Measurements from ENCODE around the gene RAI1. TPM values are rescaled to one million over a fixed set of nuclear protein-coding genes. Genes with fewer than 3 reads are reported as not detected.
A peak's percentile ranks its signal among the peaks of the same experiment; 100 is the strongest.
"Not testable (repeated sequence)": the region's sequence is repeated elsewhere in the genome, so short reads cannot be mapped to it uniquely, and the experiment has no call there.

The RAI1 gene
- total RNA-seq, 2 donors from 2014 or later, result 15.8 to 31.0 TPM

DNA sequence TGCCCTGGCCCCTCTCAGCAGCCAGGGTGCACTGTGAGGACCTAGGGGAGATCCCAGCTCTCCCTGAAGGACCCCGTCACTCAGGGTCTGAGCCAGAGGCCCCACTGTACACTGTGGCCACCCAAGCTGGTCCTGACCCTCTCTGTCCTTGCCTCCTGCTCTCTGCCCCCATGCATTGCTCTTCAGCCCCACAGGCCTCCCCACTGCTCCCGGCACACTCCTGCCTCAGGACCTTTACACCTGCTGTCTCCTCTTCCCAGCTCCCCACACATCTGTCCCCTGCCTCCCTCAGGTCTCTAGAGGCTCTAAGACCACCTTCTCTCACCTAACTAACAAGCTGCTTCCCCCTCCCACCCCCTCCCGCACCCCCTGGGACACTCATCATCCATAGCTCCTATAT lies 12.9 kb upstream of the RAI1 start:
- H3K4me3 Mint-ChIP-seq, result no peak overlapping the region
- no peaks in the 10 kb centered on the region for H3K36me3 Mint-ChIP-seq
- ATAC-seq, result no peak
- no peaks in the 10 kb centered on the region for H3K9me3 Mint-ChIP-seq
- no peak overlapping the region for H3K27ac Mint-ChIP-seq
- H3K4me1 Mint-ChIP-seq (ENCODE audit: low read depth in 2 of 2), result peaks cover 13 to 30% of the 10 kb centered on the region in 2 donors
- no peak for DNase-seq (ENCODE audit: low spot score)
- peaks cover 0 to 7% of the 10 kb centered on the region in 2 donors for H3K27me3 Mint-ChIP-seq

DNA sequence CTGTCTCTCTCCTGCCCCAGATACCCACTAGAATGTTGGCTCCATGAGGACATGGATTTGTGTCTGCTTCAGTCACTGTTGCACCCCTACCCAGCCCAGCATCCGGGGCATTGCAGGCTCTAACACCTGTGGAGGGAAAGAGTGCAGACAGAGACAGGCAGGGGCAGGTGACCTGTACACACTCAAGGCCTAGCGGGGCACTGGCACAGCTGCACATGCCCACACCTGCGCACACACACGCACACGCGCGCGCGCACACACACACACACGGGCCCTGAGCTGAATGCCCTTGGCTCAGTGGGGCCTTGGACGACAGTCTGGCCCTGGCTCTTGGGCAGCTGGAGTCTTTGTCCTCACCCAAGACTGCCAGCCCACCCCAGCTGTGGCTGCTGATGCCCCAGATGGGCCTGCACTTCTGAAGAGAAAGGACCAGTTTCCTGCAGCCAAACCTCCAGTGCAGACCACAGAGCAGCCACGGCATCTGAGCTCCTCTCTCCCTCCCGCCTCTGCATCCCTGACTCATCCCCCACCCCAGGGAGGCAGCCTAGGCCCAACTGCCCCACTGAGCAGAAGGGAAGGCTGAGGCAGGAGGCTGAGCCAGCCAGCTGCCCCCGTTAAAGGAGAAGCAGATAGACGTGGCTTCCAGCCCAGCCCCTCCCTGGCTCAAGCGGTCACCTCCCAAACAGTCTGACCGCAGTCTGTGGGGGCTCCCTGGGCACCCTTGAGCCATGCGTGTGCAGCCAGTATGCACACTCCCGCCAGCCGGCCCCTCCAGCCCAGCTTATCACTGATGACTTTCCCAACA lies 12.3 kb upstream of the RAI1 start:
- DNase-seq (ENCODE audit: low spot score), result no peak
- no peak overlapping the region for H3K27ac Mint-ChIP-seq
- ATAC-seq, result peak in 1 of 2 donors; percentile 18
- H3K4me3 Mint-ChIP-seq, result no peak overlapping the region
- no peaks in the 10 kb centered on the region for H3K9me3 Mint-ChIP-seq
- no peaks in the 10 kb centered on the region for H3K36me3 Mint-ChIP-seq
- H3K27me3 Mint-ChIP-seq, result peaks cover 0 to 7% of the 10 kb centered on the region in 2 donors
- H3K4me1 Mint-ChIP-seq (ENCODE audit: low read depth in 2 of 2), result peaks cover 7 to 24% of the 10 kb centered on the region in 2 donors

DNA sequence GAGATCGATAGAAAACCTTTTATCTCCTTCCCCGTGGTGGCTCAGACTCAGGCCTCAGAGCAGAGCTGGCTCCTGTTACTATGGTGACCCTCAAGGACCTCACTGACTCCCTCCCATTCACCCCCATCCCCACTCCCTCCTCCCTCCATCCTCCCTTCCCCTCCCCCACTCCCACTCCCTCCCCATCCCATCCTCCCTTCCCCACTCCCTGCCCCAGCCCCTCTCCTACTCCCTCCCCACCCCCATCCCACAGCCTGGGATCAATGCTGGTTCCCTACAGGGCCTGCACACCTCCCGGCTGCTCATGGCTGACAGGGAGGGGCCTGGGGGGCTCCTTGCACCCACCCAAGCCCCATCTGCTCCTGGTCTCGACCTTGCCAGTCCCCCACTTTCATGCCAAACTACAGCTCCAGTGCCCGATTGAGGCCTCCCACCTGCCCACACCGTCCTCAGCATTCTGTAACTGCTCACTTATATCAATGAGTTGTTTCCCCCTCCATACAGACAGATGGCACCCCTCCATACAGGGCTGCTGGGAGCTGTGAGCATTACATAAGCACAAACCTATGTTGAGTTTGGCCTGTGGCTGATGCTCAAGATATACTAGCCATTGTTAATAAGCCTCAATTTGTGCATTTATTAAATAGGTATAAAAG lies 11.6 kb upstream of the RAI1 start:
- DNase-seq (ENCODE audit: low spot score) (no peak), ATAC-seq (no peak)
- H3K9me3 Mint-ChIP-seq, result no peaks in the 10 kb centered on the region
- no peak overlapping the region for H3K4me3 Mint-ChIP-seq
- no peaks in the 10 kb centered on the region for H3K36me3 Mint-ChIP-seq
- H3K27me3 Mint-ChIP-seq, result peaks cover 0 to 7% of the 10 kb centered on the region in 2 donors
- H3K27ac Mint-ChIP-seq, result no peak overlapping the region
- peaks cover 4 to 17% of the 10 kb centered on the region in 2 donors for H3K4me1 Mint-ChIP-seq (ENCODE audit: low read depth in 2 of 2)

DNA sequence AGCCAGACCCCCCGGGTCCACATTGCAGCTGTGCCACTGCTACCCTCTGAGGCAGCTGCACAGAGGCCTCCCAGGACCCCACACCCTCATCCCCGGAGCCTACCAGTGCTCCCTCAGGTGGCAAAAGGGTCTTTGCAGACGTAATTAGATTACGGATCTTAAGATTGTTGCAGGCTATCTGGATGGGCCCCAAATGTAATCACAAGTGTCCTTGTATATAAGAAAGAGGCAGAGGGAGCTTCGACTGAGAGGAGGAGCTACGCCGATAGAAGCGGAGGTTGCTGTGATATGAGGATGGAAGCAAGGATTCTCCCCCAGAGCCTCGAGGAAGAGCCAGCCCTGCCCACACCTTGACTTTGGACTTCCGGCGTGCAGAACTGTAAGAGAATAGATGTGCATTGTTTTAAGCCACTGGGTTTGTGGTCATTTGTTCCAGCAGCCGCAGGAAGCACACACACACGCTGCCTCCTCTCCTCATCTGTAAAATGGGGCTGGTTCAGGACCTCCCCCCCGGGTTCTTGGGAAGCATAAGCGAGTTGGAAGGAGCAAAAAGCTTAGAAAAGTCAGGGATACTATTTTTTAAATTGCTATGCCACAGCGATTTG lies 10.5 kb upstream of the RAI1 start:
- Mint-ChIP-seq H3K9me3 (no peaks in the 10 kb centered on the region), H3K27ac (no peak overlapping the region), H3K36me3 (no peaks in the 10 kb centered on the region), H3K27me3 (peaks cover 0 to 7% of the 10 kb centered on the region in 2 donors), H3K4me1 (ENCODE audit: low read depth in 2 of 2) (peaks cover 4 to 15% of the 10 kb centered on the region in 2 donors), H3K4me3 (no peak overlapping the region)
- DNase-seq (ENCODE audit: low spot score) (no peak), ATAC-seq (no peak)

DNA sequence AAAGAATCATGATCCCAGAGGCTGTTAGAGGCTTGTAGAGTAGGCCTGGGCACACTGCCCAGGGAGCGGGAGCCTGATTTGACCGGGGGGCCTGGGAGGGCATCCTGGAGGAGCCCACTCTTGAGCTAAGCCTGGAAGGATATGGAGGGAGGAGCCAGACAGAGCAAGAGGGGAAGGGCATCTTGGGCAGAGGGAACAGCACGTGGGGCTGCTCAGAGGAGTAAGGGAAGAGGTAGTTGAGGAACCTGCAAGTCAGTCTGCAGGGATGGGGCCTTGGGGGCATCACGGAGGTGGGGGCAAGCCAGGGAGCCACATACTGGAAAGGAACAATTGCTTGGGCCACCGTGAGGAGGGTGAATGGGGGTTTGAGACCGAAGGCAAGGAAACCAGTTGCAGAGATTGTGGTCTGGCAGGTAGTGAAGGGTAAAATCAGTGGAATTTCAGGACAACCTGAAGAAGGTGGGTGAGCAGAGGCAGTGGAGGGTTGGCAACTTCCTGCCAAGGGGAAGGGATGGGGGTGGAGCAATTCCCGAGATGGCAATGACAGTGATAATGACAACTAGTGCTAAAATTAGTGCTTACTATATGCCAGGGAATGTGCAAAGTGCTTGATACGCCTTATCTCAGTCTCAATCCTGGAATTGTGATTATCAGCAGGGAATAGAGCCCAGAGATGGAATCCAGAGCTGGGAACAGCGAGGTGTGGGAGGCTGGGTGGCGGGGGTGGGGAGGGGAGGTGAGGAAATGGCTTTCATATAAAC lies 9.7 kb upstream of the RAI1 start:
- ATAC-seq, result no peak

DNA sequence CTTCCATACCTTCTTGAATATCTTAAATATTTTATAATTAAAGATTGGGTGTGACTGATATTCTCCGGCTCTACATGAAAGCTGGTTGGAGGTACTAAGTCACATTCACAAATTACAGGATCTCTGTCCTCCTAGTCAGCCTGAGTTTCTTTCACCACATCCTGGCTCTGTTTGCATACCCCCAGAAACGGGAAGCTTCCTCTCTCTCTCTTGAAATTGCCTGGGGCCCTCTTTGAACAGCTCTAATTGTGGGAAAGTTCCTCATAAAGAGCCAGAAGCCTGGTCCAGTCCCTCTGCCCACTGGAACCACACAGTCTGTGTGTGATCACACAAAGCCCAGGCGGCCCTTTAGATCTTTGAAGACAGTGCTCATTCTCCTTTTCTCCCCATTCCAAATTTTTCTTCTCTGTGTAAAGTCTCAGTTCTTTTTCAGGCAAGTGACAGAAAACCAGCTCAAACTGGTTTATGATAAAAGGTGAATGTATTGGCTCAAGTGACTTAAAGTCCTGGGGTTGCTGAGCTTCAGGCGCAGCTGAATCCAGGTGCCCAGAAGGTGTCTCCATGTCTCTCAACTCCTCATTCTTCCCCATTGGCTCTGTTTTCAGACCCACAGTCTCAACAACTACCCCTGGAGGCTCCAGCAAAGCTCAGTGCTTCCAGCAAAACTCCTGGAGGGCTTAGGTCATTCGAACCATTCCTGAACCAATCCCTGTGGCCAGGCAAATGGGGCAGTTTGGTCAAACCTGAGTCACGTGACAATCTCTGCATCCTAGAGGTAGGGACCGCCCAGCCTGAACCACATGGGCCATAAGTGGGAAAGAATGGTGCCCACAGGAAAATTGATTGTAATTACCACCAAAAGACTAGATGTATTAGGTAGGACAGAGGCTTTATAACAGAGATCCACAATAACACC lies 8.5 kb upstream of the RAI1 start:
- DNase-seq (ENCODE audit: low spot score), result no peak
- Mint-ChIP-seq H3K9me3 (no peaks in the 10 kb centered on the region), H3K36me3 (no peaks in the 10 kb centered on the region), H3K27ac (no peak overlapping the region), H3K4me1 (ENCODE audit: low read depth in 2 of 2) (peaks cover 16 to 33% of the 10 kb centered on the region in 2 donors), H3K27me3 (peaks cover 0 to 7% of the 10 kb centered on the region in 2 donors), H3K4me3 (no peak overlapping the region)
- ATAC-seq, result no peak

More for the DNA sequence above, 9.7 kb upstream of the RAI1 start:
- DNase-seq (ENCODE audit: low spot score), result no peak
- H3K36me3 Mint-ChIP-seq, result no peaks in the 10 kb centered on the region
- peaks cover 11 to 22% of the 10 kb centered on the region in 2 donors for H3K4me1 Mint-ChIP-seq (ENCODE audit: low read depth in 2 of 2)
- no peak overlapping the region for H3K27ac Mint-ChIP-seq
- H3K9me3 Mint-ChIP-seq, result no peaks in the 10 kb centered on the region
- no peak overlapping the region for H3K4me3 Mint-ChIP-seq
- H3K27me3 Mint-ChIP-seq, result peaks cover 0 to 7% of the 10 kb centered on the region in 2 donors

DNA sequence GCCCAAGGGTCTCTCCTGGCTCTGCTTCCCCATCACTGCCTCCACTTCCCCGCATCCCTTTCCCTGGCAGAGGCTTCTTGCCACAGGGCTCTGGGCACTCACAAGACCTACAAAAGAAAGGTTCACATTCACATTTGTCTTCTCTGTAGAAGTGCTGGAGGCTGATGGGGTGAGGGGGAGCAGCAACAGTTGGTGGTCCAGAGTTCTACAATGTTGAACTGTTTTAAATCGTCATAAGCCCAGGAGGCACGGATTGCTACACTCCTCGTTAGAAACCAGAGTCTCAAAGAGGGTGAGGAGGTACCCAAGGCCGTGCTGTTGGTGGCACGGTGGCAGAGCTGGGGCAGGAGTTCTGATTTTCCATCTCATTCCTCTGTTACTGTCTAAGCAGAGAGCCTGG lies 5.8 kb upstream of the RAI1 start:
- Mint-ChIP-seq H3K4me1 (ENCODE audit: low read depth in 2 of 2) (peaks cover 16 to 33% of the 10 kb centered on the region in 2 donors), H3K27ac (peak overlapping the region in 1 of 2 donors; percentile 16), H3K9me3 (no peaks in the 10 kb centered on the region), H3K4me3 (no peak overlapping the region), H3K36me3 (no peaks in the 10 kb centered on the region), H3K27me3 (peaks cover 0 to 7% of the 10 kb centered on the region in 2 donors)
- DNase-seq (ENCODE audit: low spot score) (no peak), ATAC-seq (no peak)

DNA sequence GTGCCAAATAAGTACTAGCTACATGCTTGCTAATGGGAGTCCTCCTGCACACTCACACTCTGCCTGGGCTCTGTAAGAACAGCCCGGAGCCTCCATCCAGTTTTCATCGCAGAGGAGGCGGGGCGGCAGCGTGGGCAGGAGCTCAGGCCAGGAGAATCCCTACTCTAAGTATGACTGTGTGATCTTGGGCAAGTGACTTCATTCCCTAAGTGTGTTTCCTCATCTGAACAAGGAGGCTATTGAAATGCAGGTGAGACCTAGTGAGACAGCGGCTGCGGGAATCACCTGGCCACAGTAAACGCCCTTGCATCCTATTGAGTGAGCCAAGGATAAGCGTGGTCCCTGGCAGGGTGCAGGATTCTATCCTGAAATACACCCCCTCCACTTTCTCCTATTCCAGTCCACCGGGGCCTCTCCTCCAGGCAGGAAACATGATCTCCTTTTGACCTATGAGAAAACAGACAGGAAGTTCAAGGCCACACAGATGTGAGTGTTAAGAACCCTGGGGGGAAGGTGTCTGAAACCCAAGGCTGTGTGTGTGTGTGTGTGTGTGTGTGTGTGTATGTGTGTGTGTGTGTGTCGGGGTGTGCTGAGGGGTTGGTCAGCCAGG lies 5.2 kb upstream of the RAI1 start:
- Mint-ChIP-seq H3K27ac (peak overlapping the region; percentile 2 to 16), H3K36me3 (no peaks in the 10 kb centered on the region), H3K27me3 (peaks cover 0 to 6% of the 10 kb centered on the region in 2 donors), H3K4me1 (ENCODE audit: low read depth in 2 of 2) (peaks cover 19 to 37% of the 10 kb centered on the region in 2 donors), H3K4me3 (no peak overlapping the region), H3K9me3 (no peaks in the 10 kb centered on the region)
- DNase-seq (ENCODE audit: low spot score) (no peak), ATAC-seq (peak in 1 of 2 donors; percentile 17)

DNA sequence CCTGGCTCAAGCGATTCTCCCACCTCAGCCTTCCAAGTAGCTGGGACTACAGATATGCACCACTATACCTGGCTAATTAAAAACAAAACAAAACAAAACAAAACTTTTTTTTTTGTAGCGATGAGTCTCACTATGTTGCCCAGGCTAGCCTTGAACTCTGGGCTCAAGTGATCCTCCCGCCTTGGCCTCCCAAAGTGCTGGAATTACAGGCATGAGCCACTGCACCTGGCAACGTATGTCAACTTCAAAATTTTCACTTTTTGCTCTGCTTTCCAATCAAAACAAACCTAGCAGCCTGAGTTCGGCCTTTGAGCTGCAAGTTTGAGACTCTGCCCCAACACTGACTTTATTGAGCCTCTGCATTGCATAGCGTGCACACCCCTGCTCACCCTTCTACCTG lies 4.5 kb upstream of the RAI1 start:
- no peak for ATAC-seq
- Mint-ChIP-seq H3K27me3 (no peaks in the 10 kb centered on the region), H3K4me3 (peak overlapping the region; percentile 20), H3K27ac (peak overlapping the region in 1 of 2 donors; percentile 40), H3K4me1 (ENCODE audit: low read depth in 2 of 2) (peaks cover 19 to 31% of the 10 kb centered on the region in 2 donors), H3K36me3 (no peaks in the 10 kb centered on the region), H3K9me3 (no peaks in the 10 kb centered on the region)
- DNase-seq (ENCODE audit: low spot score), result no peak

DNA sequence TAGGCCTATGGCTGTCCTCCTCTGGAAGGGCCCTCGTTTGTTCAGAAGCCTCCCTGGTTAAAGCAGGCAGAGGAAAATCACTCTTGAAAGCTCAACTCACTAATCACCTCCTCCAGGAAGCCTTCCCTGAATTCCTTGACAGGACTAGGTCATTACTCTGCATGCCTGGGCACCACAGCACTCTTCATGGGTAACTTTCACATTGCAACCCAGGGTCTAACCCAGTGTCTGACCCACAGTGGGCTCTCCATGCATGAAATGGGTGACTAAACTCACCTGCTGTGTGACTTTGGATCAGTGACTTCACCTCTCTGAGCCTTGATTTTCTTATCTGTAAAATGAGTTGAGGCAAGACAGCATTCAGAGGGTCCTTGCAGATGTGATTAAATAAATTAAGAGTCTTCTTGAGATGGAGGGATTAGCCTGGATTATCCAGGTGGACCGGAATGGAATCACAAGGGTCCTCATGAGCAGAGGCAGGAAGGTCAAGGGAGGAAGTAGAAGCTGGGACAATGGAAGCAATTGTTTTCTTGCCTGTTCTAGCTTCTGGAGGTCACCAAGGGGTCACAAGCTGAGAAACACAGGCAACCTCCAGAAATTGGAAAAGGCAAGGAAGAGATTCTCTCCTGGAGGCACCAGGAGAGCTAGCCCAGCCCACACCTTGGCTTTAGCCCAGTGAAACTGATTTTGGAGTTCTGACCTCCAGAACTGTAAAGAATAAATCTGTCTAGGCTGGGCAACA lies 3.8 kb upstream of the RAI1 start:
- no peak overlapping the region for H3K4me3 Mint-ChIP-seq
- no peak overlapping the region for H3K27ac Mint-ChIP-seq
- ATAC-seq (no peak), DNase-seq (ENCODE audit: low spot score) (no peak)
- H3K9me3 Mint-ChIP-seq, result no peaks in the 10 kb centered on the region
- H3K4me1 Mint-ChIP-seq (ENCODE audit: low read depth in 2 of 2), result peaks cover 18 to 28% of the 10 kb centered on the region in 2 donors
- H3K27me3 Mint-ChIP-seq, result no peaks in the 10 kb centered on the region
- H3K36me3 Mint-ChIP-seq, result no peaks in the 10 kb centered on the region

DNA sequence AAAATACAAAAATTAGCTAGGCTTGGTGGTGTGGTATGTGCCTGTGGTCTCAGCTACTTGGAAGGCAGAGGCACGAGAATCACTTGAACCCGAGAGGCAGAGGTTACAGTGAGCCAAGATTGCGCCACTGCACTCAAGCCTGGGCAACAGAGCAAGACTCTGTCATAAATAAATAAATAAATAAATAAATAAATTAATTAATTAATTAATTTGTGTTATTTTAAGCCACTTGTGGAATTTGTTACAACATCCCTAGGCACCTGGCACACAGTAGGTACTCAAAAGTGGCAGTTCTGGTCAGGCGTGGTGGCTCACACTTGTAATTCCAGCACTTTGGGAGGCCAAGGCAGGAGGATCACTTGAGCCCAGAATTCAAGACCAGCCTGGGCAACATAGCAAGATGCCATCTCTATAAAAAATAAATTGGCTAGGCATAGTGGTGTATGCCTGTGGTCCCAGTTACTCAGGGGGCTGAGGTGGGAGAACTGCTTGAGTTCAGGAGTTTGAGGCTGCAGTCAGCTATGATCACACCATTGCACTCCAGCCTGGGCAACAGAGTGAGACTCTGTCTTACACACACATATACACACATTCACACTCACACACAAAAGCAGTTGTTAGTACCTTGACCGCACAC lies 3.1 kb upstream of the RAI1 start:
- ATAC-seq; DNase-seq (ENCODE audit: low spot score); H3K36me3 Mint-ChIP-seq; H3K9me3 Mint-ChIP-seq; H3K27me3 Mint-ChIP-seq; H3K27ac Mint-ChIP-seq; H3K4me3 Mint-ChIP-seq: not testable (repeated sequence)
- H3K4me1 Mint-ChIP-seq (ENCODE audit: low read depth in 2 of 2), result peaks cover 19 to 25% of the 10 kb centered on the region in 2 donors
